Measurements from ENCODE around the gene COMMD7. TPM values are rescaled to one million over a fixed set of nuclear protein-coding genes. Genes with fewer than 3 reads are reported as not detected.

The COMMD7 gene
- total and polyA plus RNA-seq, 4 donors: 26.1 to 53.4 (median 43.0) TPM

DNA sequence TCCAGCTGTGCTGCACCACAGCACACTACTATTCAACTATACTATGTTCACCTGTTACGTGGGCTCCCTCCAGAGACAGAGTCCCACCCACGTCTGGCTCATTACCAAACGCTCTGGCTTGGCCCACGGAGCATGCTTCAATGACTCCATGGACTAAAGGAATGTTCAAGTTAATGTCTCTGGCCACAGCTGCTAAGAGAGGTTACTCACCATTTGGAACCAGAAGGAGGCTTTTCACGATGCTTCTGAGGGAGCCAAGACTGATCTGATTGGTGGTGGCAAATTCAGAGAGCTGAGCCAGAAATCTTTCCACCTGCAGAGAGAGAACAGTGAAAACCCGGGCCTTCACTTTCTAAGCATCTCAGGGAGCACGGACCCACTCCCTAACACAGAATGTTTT, 15.6 kb downstream of the COMMD7 start:
- DNase-seq: no peak
- Histone ChIP-seq H3K27ac (ENCODE audit: low read depth in 1 of 2, low read length in 1 of 2) (no peak overlapping the region), H3K9ac (ENCODE audit: insufficient read depth in 1 of 2, low read length in 2 of 2) (no peak overlapping the region), H3K27me3 (ENCODE audit: control insufficient read depth in 3 of 3, insufficient read depth in 3 of 3, low read length in 2 of 3) (no peaks in the 10 kb centered on the region), H3K9me3 (ENCODE audit: control insufficient read depth in 4 of 4, insufficient read depth in 3 of 4, low read length in 3 of 4) (no peaks in the 10 kb centered on the region), H3K36me3 (ENCODE audit: control insufficient read depth in 4 of 4, insufficient read depth in 4 of 4, low read length in 4 of 4) (peaks cover 10 to 14% (median 11%) of the 10 kb centered on the region in 4 donors), H3K4me1 (ENCODE audit: control insufficient read depth in 5 of 5, insufficient read depth in 5 of 5, low read length in 5 of 5) (peaks cover 0 to 4% (median 0%) of the 10 kb centered on the region in 5 donors), H3K4me3 (no peak overlapping the region)
- TF ChIP-seq, protein P1, sequence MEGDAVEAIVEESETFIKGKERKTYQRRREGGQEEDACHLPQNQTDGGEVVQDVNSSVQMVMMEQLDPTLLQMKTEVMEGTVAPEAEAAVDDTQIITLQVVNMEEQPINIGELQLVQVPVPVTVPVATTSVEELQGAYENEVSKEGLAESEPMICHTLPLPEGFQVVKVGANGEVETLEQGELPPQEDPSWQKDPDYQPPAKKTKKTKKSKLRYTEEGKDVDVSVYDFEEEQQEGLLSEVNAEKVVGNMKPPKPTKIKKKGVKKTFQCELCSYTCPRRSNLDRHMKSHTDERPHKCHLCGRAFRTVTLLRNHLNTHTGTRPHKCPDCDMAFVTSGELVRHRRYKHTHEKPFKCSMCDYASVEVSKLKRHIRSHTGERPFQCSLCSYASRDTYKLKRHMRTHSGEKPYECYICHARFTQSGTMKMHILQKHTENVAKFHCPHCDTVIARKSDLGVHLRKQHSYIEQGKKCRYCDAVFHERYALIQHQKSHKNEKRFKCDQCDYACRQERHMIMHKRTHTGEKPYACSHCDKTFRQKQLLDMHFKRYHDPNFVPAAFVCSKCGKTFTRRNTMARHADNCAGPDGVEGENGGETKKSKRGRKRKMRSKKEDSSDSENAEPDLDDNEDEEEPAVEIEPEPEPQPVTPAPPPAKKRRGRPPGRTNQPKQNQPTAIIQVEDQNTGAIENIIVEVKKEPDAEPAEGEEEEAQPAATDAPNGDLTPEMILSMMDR (IDR thresholded peaks at IDR 0.05; ENCODE audit: control extremely low read depth, extremely low read depth): no peak
- ATAC-seq (ENCODE audit: insufficient read depth, low FRiP score): no peak
- WGBS, 2 donors: 70 to 86% methylated on average over 7 of the region's 7 CpGs

DNA sequence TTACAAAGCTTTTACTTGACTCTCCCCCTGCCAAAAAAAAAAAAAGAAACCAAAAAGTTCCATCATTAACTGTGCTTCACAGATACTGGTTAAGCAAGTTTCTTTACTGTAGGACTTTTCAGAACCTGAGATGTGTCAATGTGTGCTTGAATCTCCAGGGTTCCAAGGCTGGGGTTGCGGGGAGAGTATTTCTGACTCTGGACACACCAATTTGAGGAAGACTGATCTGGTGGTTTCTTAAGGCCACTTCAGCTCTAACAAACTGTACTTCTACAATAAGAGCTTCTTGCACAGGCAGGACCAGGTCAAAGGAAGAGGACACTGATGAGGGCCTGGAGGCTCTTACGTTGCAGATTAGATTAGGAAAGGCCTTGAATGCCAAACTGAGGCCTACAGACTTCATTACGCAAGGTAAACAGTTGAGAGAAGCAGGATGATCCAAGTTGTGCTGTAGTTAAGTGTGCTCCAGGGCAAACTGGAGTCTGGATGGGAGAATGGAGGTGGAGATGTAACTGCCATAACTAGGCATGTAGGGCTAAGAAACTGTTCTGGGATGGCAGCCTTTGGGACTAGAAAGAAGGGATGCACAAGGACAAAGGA, 24.4 kb downstream of the COMMD7 start:
- Histone ChIP-seq H3K27ac (ENCODE audit: low read depth in 1 of 2, low read length in 1 of 2) (no peak overlapping the region), H3K4me3 (no peak overlapping the region), H3K9ac (ENCODE audit: insufficient read depth in 1 of 2, low read length in 2 of 2) (no peak overlapping the region), H3K27me3 (ENCODE audit: control insufficient read depth in 3 of 3, insufficient read depth in 3 of 3, low read length in 2 of 3) (no peaks in the 10 kb centered on the region), H3K4me1 (ENCODE audit: control insufficient read depth in 5 of 5, insufficient read depth in 5 of 5, low read length in 5 of 5) (no peaks in the 10 kb centered on the region), H3K9me3 (ENCODE audit: control insufficient read depth in 4 of 4, insufficient read depth in 3 of 4, low read length in 3 of 4) (no peaks in the 10 kb centered on the region), H3K36me3 (ENCODE audit: control insufficient read depth in 4 of 4, insufficient read depth in 4 of 4, low read length in 4 of 4) (peaks cover 4 to 17% (median 11%) of the 10 kb centered on the region in 4 donors)
- no peak for ATAC-seq (ENCODE audit: insufficient read depth, low FRiP score)
- WGBS, 2 donors: 54 to 57% methylated on average over 3 of the region's 3 CpGs
- DNase-seq: no peak
- TF ChIP-seq, protein P1 (IDR thresholded peaks at IDR 0.05; ENCODE audit: control extremely low read depth, extremely low read depth): no peak

DNA sequence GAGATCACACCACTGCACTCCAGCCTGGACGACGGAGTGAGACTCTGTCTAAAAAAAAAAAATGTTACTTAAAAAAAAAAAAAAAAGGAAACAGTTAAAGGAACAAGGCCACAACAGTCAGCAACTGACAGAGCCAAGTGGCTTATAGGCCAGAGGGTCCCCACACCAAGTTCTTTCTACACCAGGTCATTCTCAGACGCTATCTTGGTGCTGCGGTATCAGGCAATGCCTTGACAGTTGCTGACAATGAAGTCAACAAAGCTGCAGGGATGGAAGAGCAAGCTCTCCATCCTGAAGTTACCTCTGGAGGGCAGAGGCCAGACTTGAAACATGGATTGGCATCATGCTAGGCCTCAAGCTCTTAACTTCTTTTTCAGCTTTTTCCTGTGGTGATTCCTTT, 31.9 kb downstream of the COMMD7 start:
- Histone ChIP-seq H3K9me3 (ENCODE audit: control insufficient read depth in 4 of 4, insufficient read depth in 3 of 4, low read length in 3 of 4) (no peaks in the 10 kb centered on the region), H3K36me3 (ENCODE audit: control insufficient read depth in 4 of 4, insufficient read depth in 4 of 4, low read length in 4 of 4) (peaks cover 2 to 11% (median 6%) of the 10 kb centered on the region in 4 donors), H3K4me3 (no peak overlapping the region), H3K27me3 (ENCODE audit: control insufficient read depth in 3 of 3, insufficient read depth in 3 of 3, low read length in 2 of 3) (no peaks in the 10 kb centered on the region), H3K27ac (ENCODE audit: low read depth in 1 of 2, low read length in 1 of 2) (no peak overlapping the region), H3K9ac (ENCODE audit: insufficient read depth in 1 of 2, low read length in 2 of 2) (no peak overlapping the region), H3K4me1 (ENCODE audit: control insufficient read depth in 5 of 5, insufficient read depth in 5 of 5, low read length in 5 of 5) (peaks cover 0 to 5% (median 0%) of the 10 kb centered on the region in 5 donors)
- DNase-seq: no peak
- 53 to 60% methylated on average over 4 of the region's 4 CpGs for WGBS, 2 donors
- TF ChIP-seq, protein P1 (IDR thresholded peaks at IDR 0.05; ENCODE audit: control extremely low read depth, extremely low read depth): no peak
- no peak for ATAC-seq (ENCODE audit: insufficient read depth, low FRiP score)
